Mesenteric fat pad (tissue), 1 donor: ENCODE data around the gene CALHM6. TPM values are rescaled to one million over a fixed set of nuclear protein-coding genes. Genes with fewer than 3 reads are reported as not detected.

Experiments
- DNase-seq: peaks from one replicate; pipeline ENCODE4 v3.0.0-alpha.2; 2020; ENCODE audit warnings: low spot score
- total RNA-seq: library from RNA; stranded (reverse); fragmentation: NEBNext Ultra II Directional; extraction: Animal tissue kit (Norgen Biotek cat#: 25700); gene quantifications from one replicate; pipeline ENCODE4 v1.2.1, GENCODE V29; 2021
- donor health status: DM: yes; HTN: yes; CAD: no.

Gene CALHM6
- total RNA-seq, 1 donor from 2014 or later = 0.77 TPM

DNA sequence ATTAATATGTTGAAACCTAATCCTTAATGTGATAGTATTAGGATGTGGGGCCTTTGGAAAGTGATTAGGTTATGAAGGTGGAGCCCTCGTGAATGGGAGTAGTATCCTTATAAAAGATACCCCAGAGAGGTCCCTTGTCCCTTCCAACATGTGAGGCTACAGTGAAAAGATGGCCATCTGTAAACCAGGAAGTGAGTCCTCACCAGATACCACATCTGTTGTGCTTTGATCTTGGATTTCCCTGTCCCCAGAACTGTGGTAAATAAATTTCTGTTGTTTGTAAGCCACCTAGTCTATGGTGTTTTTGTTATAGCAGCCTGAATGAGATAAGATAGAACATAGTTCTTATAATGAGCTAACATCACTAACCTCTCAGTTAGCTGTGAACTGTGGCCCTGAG lies 16.6 kb upstream of the CALHM6 start:
- no peak for DNase-seq

DNA sequence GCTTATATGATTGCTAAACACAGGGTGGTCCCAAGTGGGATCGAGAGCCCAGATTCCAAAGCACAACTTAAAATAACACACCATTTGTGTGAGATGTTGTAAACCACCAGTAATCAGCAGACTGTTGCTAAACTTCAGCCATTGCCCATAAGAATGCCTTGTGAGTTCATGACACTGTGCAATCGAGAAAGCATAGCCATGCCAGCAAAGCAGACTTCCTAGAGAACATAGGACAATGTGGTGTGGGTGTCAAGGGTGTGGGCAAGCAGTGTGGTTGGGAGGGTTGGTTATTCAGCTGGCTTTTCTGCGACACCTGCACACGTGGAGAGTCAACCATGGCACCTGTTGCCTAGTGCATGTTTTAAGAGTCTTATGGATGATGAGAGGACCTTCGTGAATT lies 16.1 kb upstream of the CALHM6 start:
- DNase-seq = no peak

- DNase-seq = no peak
Observed at GRCh38 chr6:116446399-116446798, 14.8 kb upstream of the CALHM6 start.

GRCh38 chr6:116447052-116447451 lies 14.1 kb upstream of the CALHM6 start:
- DNase-seq = no peak

- DNase-seq = no peak
Observed at GRCh38 chr6:116447496-116448011, 13.6 kb upstream of the CALHM6 start.

GRCh38 chr6:116449565-116449964 lies 11.6 kb upstream of the CALHM6 start:
- DNase-seq = no peak

DNA sequence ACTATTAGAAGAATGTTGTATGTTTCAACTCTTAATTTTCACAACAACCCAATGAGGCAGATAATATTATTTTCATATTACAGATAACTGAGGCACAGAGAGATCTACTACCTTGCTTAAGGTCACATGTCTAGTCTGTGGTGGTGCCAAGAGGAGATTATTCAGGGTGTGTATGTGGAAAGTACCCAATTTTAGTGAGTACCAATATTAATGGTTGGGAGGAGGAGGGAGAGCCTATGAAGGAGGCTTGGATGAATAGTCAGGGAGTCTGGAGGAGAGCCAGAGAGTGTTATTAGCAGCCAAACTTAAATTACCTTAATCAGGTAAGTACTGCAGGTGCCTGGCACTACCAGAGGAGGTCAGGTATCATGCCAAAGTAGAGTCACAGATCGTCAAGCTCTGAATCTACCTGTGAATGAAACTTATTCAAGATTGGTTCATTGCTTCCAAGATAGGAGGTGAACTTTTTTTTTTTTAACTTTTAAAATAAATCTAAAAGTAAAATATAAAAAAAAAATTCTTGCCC lies 10.9 kb upstream of the CALHM6 start:
- DNase-seq = no peak

DNA sequence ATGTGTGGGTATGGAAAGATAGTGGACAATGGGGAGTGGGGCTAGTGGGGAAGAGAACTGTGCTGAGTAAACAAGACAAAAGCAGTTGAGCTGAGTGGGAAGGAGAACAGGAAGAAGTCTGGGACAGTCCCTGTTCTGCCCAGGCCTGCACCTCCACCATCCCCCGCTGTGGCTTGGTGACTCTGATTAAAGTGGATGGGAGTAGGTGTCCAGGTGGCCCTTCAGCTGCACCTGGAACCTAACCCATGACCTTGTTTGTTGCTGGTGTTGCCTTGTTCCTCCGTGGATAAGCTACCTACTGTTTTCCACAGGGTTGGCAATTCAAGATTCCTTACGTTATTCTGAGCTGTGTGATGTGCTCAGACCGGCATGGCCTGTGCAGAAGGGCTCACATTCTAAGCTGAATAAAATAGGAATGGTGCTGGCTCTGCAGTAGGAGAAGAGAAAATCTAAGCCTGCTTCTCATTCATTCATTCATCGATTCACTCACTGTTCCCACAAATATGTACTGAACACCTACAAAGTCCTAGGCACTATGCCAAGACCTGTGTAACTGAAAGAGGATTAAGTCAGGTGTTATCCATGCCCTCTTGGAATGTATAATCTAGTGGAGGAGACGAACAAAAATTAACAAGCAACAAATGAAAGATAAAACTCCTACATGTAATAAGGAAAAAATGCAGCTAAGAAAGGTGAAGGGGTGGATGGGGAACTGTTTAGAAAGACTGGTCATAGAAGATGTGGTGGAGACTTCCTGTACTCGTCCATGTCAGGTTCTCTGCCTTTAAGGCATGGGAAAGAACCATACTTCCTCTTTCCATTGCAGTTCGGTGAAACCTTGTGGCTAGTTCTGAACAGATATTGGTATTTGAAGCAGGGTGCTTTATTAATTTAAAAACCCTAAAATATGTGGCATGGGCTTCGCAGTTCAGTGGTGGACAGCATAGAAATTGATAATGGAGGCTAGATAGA lies 10.1 kb upstream of the CALHM6 start:
- no peak for DNase-seq

- no peak for DNase-seq
Observed at GRCh38 chr6:116451916-116452315, 9.3 kb upstream of the CALHM6 start.

DNA sequence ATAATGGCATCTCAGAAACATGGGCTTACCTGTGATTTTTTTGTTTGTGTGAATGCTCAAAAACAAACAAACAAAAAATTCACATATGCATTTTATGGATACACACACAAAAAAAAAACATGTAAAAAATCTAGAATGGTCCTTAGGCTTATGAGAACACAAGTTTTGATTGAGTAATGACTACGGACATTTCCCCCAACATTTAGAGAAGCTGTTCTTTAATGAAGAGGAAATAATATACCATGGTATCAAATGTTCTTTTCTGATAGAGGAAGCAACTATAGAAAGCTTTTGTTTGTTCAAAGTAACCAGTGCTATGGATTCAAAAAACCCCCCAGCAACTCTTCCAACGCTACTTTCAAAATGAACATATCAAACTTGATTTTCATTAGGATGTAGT lies 8.6 kb upstream of the CALHM6 start:
- DNase-seq = no peak

DNA sequence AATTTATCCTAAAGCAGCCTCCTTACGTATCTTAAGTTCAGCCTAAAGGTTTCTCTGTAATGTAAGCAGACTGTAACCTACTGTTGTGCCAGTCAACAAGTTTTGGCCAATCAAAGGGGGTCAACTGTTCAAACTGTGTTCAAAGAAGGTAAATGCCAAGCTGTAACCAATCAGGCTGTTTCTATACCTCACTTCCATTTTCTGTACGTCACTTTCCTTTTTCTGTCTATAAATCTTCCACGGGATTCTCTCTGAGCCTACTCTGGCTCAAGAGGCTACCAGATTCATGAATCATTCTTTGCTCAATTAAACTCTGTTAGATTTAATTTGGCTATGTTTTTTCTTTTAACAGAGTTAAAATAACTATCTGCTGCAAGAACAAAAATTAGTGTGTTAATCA lies 5.1 kb upstream of the CALHM6 start:
- no peak for DNase-seq

- DNase-seq = no peak
Observed at GRCh38 chr6:116456927-116457326, 4.2 kb upstream of the CALHM6 start.

- DNase-seq = no peak
Observed at GRCh38 chr6:116458264-116458663, 2.9 kb upstream of the CALHM6 start.

GRCh38 chr6:116459927-116460326 lies 1.2 kb upstream of the CALHM6 start:
- DNase-seq = no peak

- DNase-seq = no peak
Observed at GRCh38 chr6:116461932-116462885, 1.0 kb downstream of the CALHM6 start.

- DNase-seq = no peak
Observed at GRCh38 chr6:116463301-116463700, 2.1 kb downstream of the CALHM6 start.

DNA sequence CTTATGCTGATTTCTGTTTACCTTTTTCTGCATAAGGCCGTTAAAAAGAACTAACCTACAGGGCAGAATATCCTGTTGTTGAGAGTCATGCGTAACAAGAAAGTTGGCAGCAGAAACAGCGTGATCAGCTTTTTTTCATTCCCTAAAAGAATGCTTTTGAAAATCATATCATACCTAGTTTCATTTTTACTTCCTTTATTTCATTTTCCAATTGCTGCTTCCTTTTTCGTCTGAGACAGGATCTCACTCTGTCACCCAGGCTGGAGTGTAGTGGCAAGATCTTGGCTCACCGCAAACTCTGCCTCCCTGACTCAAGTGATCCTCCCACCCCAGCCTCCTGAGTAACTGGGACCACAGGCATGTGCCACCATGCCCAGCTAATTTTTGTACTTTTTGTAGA lies 4.1 kb downstream of the CALHM6 start:
- no peak for DNase-seq

DNA sequence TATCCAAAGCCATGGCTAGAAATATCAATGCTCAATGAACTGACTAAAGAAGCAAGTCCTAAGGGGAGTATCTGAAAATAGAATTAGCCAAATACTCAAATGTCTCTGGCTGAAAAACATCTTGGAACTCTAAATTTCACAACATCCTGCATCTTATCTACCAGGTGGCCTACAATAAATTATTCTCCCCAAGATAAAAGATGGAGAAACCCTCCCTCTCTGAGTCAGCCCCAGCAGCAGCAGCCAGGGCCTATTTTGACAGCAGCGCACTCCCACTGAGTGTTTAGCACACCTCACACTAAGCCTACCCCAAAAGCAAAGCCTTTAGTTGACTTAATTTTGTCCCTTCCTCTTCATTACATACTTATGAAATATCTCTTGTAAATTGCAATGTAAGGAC lies 5.9 kb downstream of the CALHM6 start:
- no peak for DNase-seq

DNA sequence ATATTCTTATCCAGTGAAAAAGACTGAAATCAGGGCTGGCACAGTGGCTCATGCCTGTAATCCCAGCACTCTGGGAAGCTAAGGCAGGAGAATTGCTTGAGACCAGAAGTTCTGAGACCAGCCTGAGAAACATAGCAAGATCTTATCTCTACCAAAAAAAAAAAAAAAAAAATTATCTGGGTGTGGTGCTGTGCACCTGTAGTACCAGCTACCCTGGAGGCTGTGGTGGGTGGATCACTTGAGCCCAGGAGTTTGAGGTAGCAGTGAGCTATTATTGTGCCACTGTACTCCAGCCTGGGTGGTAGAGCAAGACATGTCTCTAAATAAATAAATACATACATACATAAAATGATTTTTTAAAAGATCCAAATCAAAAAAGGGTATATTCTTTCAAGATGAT lies 6.3 kb downstream of the CALHM6 start:
- DNase-seq = no peak

GRCh38 chr6:116468293-116468692 lies 7.1 kb downstream of the CALHM6 start:
- no peak for DNase-seq

DNA sequence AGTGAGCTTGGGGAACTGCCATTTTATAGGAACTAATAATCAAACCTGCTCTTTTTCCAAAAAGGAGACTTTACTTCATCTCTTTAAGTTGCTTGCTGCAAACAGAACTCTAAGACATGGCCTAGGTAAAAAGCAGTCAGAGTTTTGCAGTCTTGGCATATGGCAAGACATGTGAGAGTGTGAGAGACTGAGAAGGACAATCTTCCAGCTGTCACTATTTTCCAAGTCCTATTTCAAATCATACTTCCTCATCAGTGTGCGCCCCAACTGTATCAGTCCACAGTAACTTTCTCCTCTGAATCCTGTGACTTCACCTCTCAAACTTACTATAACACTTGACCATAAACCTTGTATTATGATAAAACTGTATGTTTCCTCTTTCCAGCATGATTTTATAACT lies 10.4 kb downstream of the CALHM6 start:
- no peak for DNase-seq

GRCh38 chr6:116472706-116473105 lies 11.5 kb downstream of the CALHM6 start:
- no peak for DNase-seq
